Germinal center (tissue), 1 donor: ENCODE measurements around the gene LIN7B.

ENCODE experiments used
- DNase-seq: peaks from one replicate; pipeline ENCODE4 v3.0.0; 2012; ENCODE audit warnings: mixed read lengths, low spot score

LIN7B gene

GRCh38 chr19:49165865-49166301, 51.7 kb downstream of the LIN7B start:
- no peak for DNase-seq

DNA sequence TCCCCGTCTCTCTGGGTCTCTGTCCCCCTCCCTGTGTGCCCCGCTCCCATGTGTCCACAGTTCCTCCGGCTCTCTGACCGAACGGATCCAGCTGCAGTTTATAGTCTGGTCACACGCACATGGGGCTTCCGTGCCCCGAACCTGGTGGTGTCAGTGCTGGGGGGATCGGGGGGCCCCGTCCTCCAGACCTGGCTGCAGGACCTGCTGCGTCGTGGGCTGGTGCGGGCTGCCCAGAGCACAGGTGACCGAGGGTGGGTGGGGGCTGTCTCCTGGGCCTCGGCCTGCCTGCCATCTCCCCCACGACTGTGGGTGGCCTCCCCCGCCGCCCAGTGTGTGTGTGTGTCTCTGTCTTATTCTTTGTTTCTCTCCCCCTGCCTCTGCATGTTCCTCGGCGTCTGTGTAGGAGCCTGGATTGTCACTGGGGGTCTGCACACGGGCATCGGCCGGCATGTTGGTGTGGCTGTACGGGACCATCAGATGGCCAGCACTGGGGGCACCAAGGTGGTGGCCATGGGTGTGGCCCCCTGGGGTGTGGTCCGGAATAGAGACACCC, 53.8 kb downstream of the LIN7B start:
- no peak for DNase-seq
